ENCODE measurements around the gene BANK1. TPM values are rescaled to one million over a fixed set of nuclear protein-coding genes. Genes with fewer than 3 reads are reported as not detected.

Gene BANK1
- total RNA-seq, 4 donors from 2014 or later = 0.34 to 2.1 (median 0.89) TPM

- Histone ChIP-seq H3K4me1 (no peaks in the 10 kb centered on the region), H3K36me3 (no peaks in the 10 kb centered on the region), H3K27ac (no peak overlapping the region), H3K4me3 (no peak overlapping the region), H3K27me3 (no peaks in the 10 kb centered on the region), H3K9me3 (no peaks in the 10 kb centered on the region)
- 76% methylated on average over 1 of the region's 1 CpG for WGBS
- TF ChIP-seq POLR2A (IDR thresholded peaks at IDR 0.05) (no peak), POLR2AphosphoS5 (IDR thresholded peaks at IDR 0.05) (no peak), CTCF (IDR thresholded peaks at IDR 0.05) (no peak), EP300 (IDR thresholded peaks at IDR 0.05) (no peak)
- DNase-seq (ENCODE audit: low spot score in 2 of 2) = no peak
Measured at GRCh38 chr4:101941816-101942358, 151.4 kb downstream of the BANK1 start.

- Histone ChIP-seq H3K4me1 (no peaks in the 10 kb centered on the region), H3K36me3 (no peaks in the 10 kb centered on the region), H3K27ac (no peak overlapping the region), H3K4me3 (no peak overlapping the region), H3K27me3 (no peaks in the 10 kb centered on the region), H3K9me3 (no peaks in the 10 kb centered on the region)
- DNase-seq (ENCODE audit: low spot score in 2 of 2) = no peak
- TF ChIP-seq POLR2A (IDR thresholded peaks at IDR 0.05) = no peak
- TF ChIP-seq CTCF (IDR thresholded peaks at IDR 0.05) = no peak
- no peak for TF ChIP-seq EP300 (IDR thresholded peaks at IDR 0.05)
- no peak for TF ChIP-seq POLR2AphosphoS5 (IDR thresholded peaks at IDR 0.05)
Measured at GRCh38 chr4:101942891-101943290, 152.4 kb downstream of the BANK1 start.

GRCh38 chr4:101944649-101945048 is 154.1 kb downstream of the BANK1 start:
- no peaks in the 10 kb centered on the region for H3K9me3 ChIP-seq
- TF ChIP-seq EP300 (IDR thresholded peaks at IDR 0.05) (no peak), POLR2A (IDR thresholded peaks at IDR 0.05) (no peak), POLR2AphosphoS5 (IDR thresholded peaks at IDR 0.05) (no peak), CTCF (IDR thresholded peaks at IDR 0.05) (no peak)
- H3K27ac ChIP-seq = no peak overlapping the region
- no peak overlapping the region for H3K4me3 ChIP-seq
- no peaks in the 10 kb centered on the region for H3K4me1 ChIP-seq
- 93% methylated on average over 1 of the region's 1 CpG for WGBS
- no peaks in the 10 kb centered on the region for H3K36me3 ChIP-seq
- no peaks in the 10 kb centered on the region for H3K27me3 ChIP-seq
- DNase-seq (ENCODE audit: low spot score in 2 of 2) = no peak

- Histone ChIP-seq H3K27me3 (no peaks in the 10 kb centered on the region), H3K4me1 (no peaks in the 10 kb centered on the region), H3K27ac (no peak overlapping the region), H3K4me3 (no peak overlapping the region), H3K9me3 (no peaks in the 10 kb centered on the region), H3K36me3 (no peaks in the 10 kb centered on the region)
- no peak for TF ChIP-seq CTCF (IDR thresholded peaks at IDR 0.05)
- no peak for TF ChIP-seq POLR2A (IDR thresholded peaks at IDR 0.05)
- TF ChIP-seq POLR2AphosphoS5 (IDR thresholded peaks at IDR 0.05) = no peak
- TF ChIP-seq EP300 (IDR thresholded peaks at IDR 0.05) = no peak
- no peak for DNase-seq (ENCODE audit: low spot score in 2 of 2)
Measured at GRCh38 chr4:101948055-101948454, 157.5 kb downstream of the BANK1 start.

- Histone ChIP-seq H3K4me1 (peaks cover 3% of the 10 kb centered on the region), H3K27me3 (no peaks in the 10 kb centered on the region), H3K4me3 (no peak overlapping the region), H3K9me3 (no peaks in the 10 kb centered on the region), H3K36me3 (no peaks in the 10 kb centered on the region), H3K27ac (no peak overlapping the region)
- no peak for TF ChIP-seq EP300 (IDR thresholded peaks at IDR 0.05)
- TF ChIP-seq POLR2AphosphoS5 (IDR thresholded peaks at IDR 0.05) = no peak
- TF ChIP-seq POLR2A (IDR thresholded peaks at IDR 0.05) = no peak
- TF ChIP-seq CTCF (IDR thresholded peaks at IDR 0.05) = no peak
- 73% methylated on average over 2 of the region's 2 CpGs for WGBS
- no peak for DNase-seq (ENCODE audit: low spot score in 2 of 2)
Measured at GRCh38 chr4:101948951-101949350, 158.4 kb downstream of the BANK1 start.
